GM18868 (cell line): ENCODE measurements around the gene CRHBP.

Experiments used
- ATAC-seq: cut with Tn5 transposase; IDR thresholded peaks from one replicate; pipeline ENCODE4 v1.9.1; 2021; ENCODE audit warnings: mild to moderate bottlenecking, moderate library complexity; ENCODE audit not compliant: unreplicated experiment

Gene CRHBP

GRCh38 chr5:77012601-77013000 lies 59.8 kb downstream of the CRHBP start:
- ATAC-seq: no peak

GRCh38 chr5:77015938-77016569 lies 63.2 kb downstream of the CRHBP start:
- no peak for ATAC-seq

- no peak for ATAC-seq
These were observed 64.1 kb downstream of the CRHBP start for GRCh38 chr5:77016962-77017361.

GRCh38 chr5:77017668-77018067 lies 64.8 kb downstream of the CRHBP start:
- no peak for ATAC-seq
